KMS-11 (cell line): Measurements from ENCODE around the gene AHNAK2.

ENCODE experiments used
- H2AFZ ChIP-seq: fragments of 200-600 bp; sonication (generic); 2 replicates; pipeline ENCODE4 v1.6.1; 2016; ENCODE audit warnings: antibody characterized with exemption, mixed run types, low read depth
- H3K27ac ChIP-seq: fragments of 200-600 bp; sonication (generic); 2 replicates; pipeline ENCODE4 v1.6.1; 2016; ENCODE audit warnings: mild to moderate bottlenecking, mixed run types
- H3K27me3 ChIP-seq: fragments of 200-600 bp; sonication (generic); 2 replicates; pipeline ENCODE4 v1.6.1; 2017; ENCODE audit warnings: mild to moderate bottlenecking, low read depth, mixed run types, moderate library complexity; ENCODE audit not compliant: insufficient read depth
- H3K36me3 ChIP-seq: fragments of 200-600 bp; sonication (generic); 2 replicates; pipeline ENCODE4 v1.6.1; 2017; ENCODE audit warnings: mild to moderate bottlenecking, mixed run types; ENCODE audit not compliant: insufficient read depth
- H3K4me1 ChIP-seq: fragments of 200-600 bp; sonication (generic); 2 replicates; pipeline ENCODE4 v1.6.1; 2016; ENCODE audit warnings: mild to moderate bottlenecking, low read depth, mixed run types; ENCODE audit not compliant: poor library complexity, severe bottlenecking
- H3K4me2 ChIP-seq: fragments of 200-600 bp; sonication (generic); 2 replicates; pipeline ENCODE4 v1.7.0; 2016; ENCODE audit warnings: mild to moderate bottlenecking, mixed run types
- H3K4me3 ChIP-seq: fragments of 200-600 bp; sonication (generic); IDR thresholded peaks from 2 replicates; pipeline ENCODE4 v1.6.1; 2017; ENCODE audit warnings: low read depth, low read length, mixed read lengths; ENCODE audit not compliant: insufficient read depth
- H3K79me2 ChIP-seq: fragments of 200-600 bp; sonication (generic); 2 replicates; pipeline ENCODE4 v1.6.1; 2016; ENCODE audit warnings: low read depth, mixed run types; ENCODE audit not compliant: insufficient read depth
- H3K9ac ChIP-seq: fragments of 200-600 bp; sonication (generic); 2 replicates; pipeline ENCODE4 v1.6.1; 2016; ENCODE audit warnings: mild to moderate bottlenecking, mixed run types
- H4K20me1 ChIP-seq: fragments of 200-600 bp; sonication (generic); 2 replicates; pipeline ENCODE4 v1.6.1; 2016; ENCODE audit warnings: mild to moderate bottlenecking, mixed run types; ENCODE audit not compliant: insufficient read depth
- TF ChIP-seq, protein P1 (sequence below): fragments of 200-600 bp; sonication (generic); conservative IDR thresholded peaks from 2 replicates; pipeline ENCODE4 v1.6.1; 2017; ENCODE audit warnings: low read depth, mild to moderate bottlenecking, antibody characterized with exemption, low read length, moderate library complexity, mixed read lengths

AHNAK2 gene

GRCh38 chr14:104982548-104983230 is 4.5 kb upstream of the AHNAK2 start:
- no peak overlapping the region for H3K4me2 ChIP-seq
- no peaks in the 10 kb centered on the region for H3K36me3 ChIP-seq
- no peaks in the 10 kb centered on the region for H4K20me1 ChIP-seq
- peaks cover 10% of the 10 kb centered on the region for H3K4me1 ChIP-seq
- H3K27me3 ChIP-seq, result no peaks in the 10 kb centered on the region
- no peak overlapping the region for H3K27ac ChIP-seq
- no peak overlapping the region for H3K9ac ChIP-seq
- H2AFZ ChIP-seq, result no peak overlapping the region
- no peak overlapping the region for H3K4me3 ChIP-seq
- H3K79me2 ChIP-seq, result no peaks in the 10 kb centered on the region
- TF ChIP-seq, protein P1, sequence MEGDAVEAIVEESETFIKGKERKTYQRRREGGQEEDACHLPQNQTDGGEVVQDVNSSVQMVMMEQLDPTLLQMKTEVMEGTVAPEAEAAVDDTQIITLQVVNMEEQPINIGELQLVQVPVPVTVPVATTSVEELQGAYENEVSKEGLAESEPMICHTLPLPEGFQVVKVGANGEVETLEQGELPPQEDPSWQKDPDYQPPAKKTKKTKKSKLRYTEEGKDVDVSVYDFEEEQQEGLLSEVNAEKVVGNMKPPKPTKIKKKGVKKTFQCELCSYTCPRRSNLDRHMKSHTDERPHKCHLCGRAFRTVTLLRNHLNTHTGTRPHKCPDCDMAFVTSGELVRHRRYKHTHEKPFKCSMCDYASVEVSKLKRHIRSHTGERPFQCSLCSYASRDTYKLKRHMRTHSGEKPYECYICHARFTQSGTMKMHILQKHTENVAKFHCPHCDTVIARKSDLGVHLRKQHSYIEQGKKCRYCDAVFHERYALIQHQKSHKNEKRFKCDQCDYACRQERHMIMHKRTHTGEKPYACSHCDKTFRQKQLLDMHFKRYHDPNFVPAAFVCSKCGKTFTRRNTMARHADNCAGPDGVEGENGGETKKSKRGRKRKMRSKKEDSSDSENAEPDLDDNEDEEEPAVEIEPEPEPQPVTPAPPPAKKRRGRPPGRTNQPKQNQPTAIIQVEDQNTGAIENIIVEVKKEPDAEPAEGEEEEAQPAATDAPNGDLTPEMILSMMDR, result no peak

DNA sequence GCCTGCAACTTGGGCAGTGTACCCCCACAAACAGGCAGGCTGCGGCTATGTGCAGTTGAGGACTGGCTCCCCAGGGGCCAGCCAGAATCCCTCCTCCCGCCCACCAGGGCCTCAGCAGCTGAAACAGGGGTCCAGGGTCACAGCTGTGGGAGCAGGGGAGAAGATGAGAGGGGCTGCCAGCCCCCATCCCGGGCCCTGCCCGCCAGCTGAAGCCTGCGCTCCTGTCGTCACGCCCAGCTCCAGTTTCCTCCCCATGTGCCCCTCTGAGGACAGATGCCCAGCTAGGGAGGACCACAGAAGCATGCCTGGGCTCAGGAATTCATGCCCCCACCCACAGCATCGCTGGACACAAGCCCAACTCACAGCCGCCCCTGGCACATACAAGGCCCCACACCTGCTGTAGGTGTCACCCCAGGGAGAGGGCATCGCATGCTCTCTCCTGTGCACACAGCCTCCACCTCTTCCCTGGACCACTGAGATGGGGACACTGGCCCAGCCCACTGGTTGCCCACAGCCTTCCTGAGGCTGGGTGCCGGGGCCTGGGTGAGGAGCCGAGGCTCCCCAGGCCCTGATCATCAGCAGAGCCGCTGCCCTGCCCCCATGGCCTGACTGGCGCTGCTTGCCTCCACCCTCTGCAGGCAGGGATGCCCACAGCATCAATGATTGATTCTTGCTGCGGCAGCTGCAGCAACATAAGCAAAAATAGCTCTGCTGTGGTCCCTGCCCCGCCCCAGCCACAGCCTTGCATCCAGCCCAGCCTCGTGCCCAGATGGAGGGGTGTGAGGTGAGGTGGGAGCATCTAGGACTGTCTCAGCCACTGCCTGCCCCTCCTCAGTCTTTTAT is 3.7 kb upstream of the AHNAK2 start:
- H3K36me3 ChIP-seq, result no peaks in the 10 kb centered on the region
- no peaks in the 10 kb centered on the region for H3K27me3 ChIP-seq
- H3K27ac ChIP-seq, result no peak overlapping the region
- no peak overlapping the region for H3K4me2 ChIP-seq
- H3K4me3 ChIP-seq, result no peak overlapping the region
- H4K20me1 ChIP-seq, result no peaks in the 10 kb centered on the region
- H3K9ac ChIP-seq, result no peak overlapping the region
- H3K79me2 ChIP-seq, result no peaks in the 10 kb centered on the region
- no peak overlapping the region for H2AFZ ChIP-seq
- H3K4me1 ChIP-seq, result peaks cover 10% of the 10 kb centered on the region
- TF ChIP-seq, protein P1, result no peak

- Histone ChIP-seq H3K9ac (no peak overlapping the region), H3K27ac (no peak overlapping the region), H3K27me3 (no peaks in the 10 kb centered on the region), H3K4me1 (peaks cover 14% of the 10 kb centered on the region), H3K4me3 (no peak overlapping the region), H4K20me1 (no peaks in the 10 kb centered on the region), H3K79me2 (no peaks in the 10 kb centered on the region), H3K4me2 (no peak overlapping the region), H2AFZ (no peak overlapping the region), H3K36me3 (no peaks in the 10 kb centered on the region)
- TF ChIP-seq, protein P1, result no peak
Measured at GRCh38 chr14:104980611-104981531, 2.7 kb upstream of the AHNAK2 start.

DNA sequence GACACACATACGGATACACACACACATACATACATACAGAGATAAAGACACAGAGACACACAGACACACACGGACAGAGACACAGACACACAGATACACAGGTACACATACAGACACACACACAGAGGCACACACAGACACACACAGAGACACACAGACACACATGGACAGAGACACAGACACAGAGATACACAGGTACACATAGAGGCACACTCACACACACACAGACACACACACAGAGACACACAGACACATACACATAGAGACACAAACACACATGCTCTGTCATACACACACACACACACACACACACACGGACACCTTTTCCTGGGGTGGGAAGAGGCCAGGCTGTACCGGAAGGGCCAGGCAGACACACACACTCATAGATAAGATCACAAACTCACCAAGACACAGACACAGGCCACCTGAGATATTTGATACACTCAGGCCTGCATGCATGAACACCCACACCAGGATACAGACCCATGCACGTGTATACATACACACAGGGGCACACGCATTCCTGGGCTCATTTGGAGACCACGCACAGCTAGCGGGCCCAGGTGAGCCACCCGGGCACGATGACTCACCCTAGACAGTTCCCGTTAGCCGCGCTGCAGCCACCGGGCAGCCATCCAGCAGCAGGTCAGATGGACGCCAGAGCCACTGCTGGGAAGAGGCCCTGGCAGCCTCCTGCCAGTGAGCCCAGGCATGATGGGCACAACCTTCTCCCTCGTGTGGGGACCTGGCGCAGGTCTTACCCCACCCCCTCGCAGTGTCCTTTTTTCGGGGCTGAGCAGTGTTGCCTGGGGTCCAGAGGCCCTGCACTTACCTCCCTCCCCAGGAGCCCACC is 1.8 kb upstream of the AHNAK2 start:
- Histone ChIP-seq H3K4me3 (no peak overlapping the region), H3K9ac (no peak overlapping the region), H2AFZ (no peak overlapping the region), H3K36me3 (no peaks in the 10 kb centered on the region), H3K27me3 (no peaks in the 10 kb centered on the region), H3K79me2 (no peaks in the 10 kb centered on the region), H4K20me1 (no peaks in the 10 kb centered on the region), H3K27ac (no peak overlapping the region), H3K4me2 (no peak overlapping the region), H3K4me1 (peaks cover 20% of the 10 kb centered on the region)
- TF ChIP-seq, protein P1, result no peak
